Measurements from ENCODE around the gene ALPL.

GRCh38 chr1:21522525-21523038, 13.4 kb downstream of the ALPL start:
- no peak for TF ChIP-seq CTCF (IDR thresholded peaks at IDR 0.05)
- no peak for TF ChIP-seq POLR2A (IDR thresholded peaks at IDR 0.05)
- TF ChIP-seq POLR2AphosphoS5 (IDR thresholded peaks at IDR 0.05): no peak

All from breast epithelium (tissue), 3 donors.